Liver (tissue), 9 donors: ENCODE measurements around the gene PAPPA. TPM values are rescaled to one million over a fixed set of nuclear protein-coding genes. Genes with fewer than 3 reads are reported as not detected.

ENCODE experiments used
- DNase-seq: peaks from one replicate; pipeline ENCODE4 v3.0.0-alpha.2; 2017; ENCODE audit warnings: low spot score
- H3K27ac ChIP-seq, 2 donors: one replicate each; pipeline ENCODE4 v1.7.0; 2013; ENCODE audit warnings: inconsistent platforms in 2 of 2, low read length in 2 of 2, control low read depth in 1 of 2, low read depth in 1 of 2, mild to moderate bottlenecking in 1 of 2
- H3K27me3 ChIP-seq, 4 donors: one replicate each; pipeline versions ENCODE4 v1.6.1 to v1.7.0; 2013; ENCODE audit warnings: low read length in 3 of 4, inconsistent platforms in 1 of 4, mild to moderate bottlenecking in 1 of 4, moderate library complexity in 1 of 4; ENCODE audit not compliant: control insufficient read depth in 4 of 4, insufficient read depth in 4 of 4
- H3K36me3 ChIP-seq, 4 donors: one replicate each; pipeline versions ENCODE4 v1.6.1 to v1.7.0; 2013; ENCODE audit warnings: low read length in 3 of 4, mild to moderate bottlenecking in 3 of 4, low read depth in 1 of 4, moderate library complexity in 1 of 4; ENCODE audit not compliant: control insufficient read depth in 4 of 4, insufficient read depth in 3 of 4
- H3K4me1 ChIP-seq, 4 donors: one replicate each; pipeline versions ENCODE4 v1.6.1 to v1.7.0; 2013; ENCODE audit warnings: low read length in 3 of 4, mild to moderate bottlenecking in 3 of 4, moderate library complexity in 1 of 4; ENCODE audit not compliant: control insufficient read depth in 4 of 4, insufficient read depth in 4 of 4
- H3K4me3 ChIP-seq, 3 donors: one replicate each; pipeline versions ENCODE4 v1.6.1 to v1.7.0; 2013; ENCODE audit warnings: low read length in 3 of 3, control low read depth in 1 of 3, low read depth in 1 of 3, mild to moderate bottlenecking in 1 of 3
- H3K9ac ChIP-seq, 2 donors: one replicate each; pipeline ENCODE4 v1.7.0; 2013; ENCODE audit warnings: low read length in 2 of 2, mild to moderate bottlenecking in 2 of 2, moderate library complexity in 2 of 2, control low read depth in 1 of 2, low read depth in 1 of 2
- H3K9me3 ChIP-seq, 4 donors: one replicate each; pipeline versions ENCODE4 v1.6.1 to v1.7.0; 2013; ENCODE audit warnings: low read length in 3 of 4; ENCODE audit not compliant: control insufficient read depth in 4 of 4
- ATF3 ChIP-seq: IDR thresholded peaks from 2 replicates; pipeline ENCODE4 v1.6.1; 2016; ENCODE audit warnings: antibody characterized with exemption
- EGR1 ChIP-seq, 2 donors: IDR thresholded peaks; 2 replicates each; pipeline ENCODE4 v1.6.1; 2016 to 2018; ENCODE audit warnings: antibody characterized with exemption in 2 of 2, low read depth in 2 of 2
- FOXA1 ChIP-seq: IDR thresholded peaks from 2 replicates; pipeline ENCODE4 v1.6.1; 2016; ENCODE audit warnings: antibody characterized with exemption
- FOXA2 ChIP-seq: IDR thresholded peaks from 2 replicates; pipeline ENCODE4 v1.6.1; 2016; ENCODE audit warnings: antibody characterized with exemption
- GABPA ChIP-seq, 2 donors: IDR thresholded peaks in 1 of 2; conservative IDR thresholded peaks in 1 of 2; 2 replicates each; pipeline ENCODE4 v1.6.1; 2016; ENCODE audit warnings: antibody characterized with exemption in 2 of 2, mild to moderate bottlenecking in 1 of 2, moderate library complexity in 1 of 2
- HNF4G ChIP-seq: IDR thresholded peaks from 2 replicates; pipeline ENCODE4 v1.6.1; 2016; ENCODE audit warnings: antibody characterized with exemption
- JUND ChIP-seq, 2 donors: IDR thresholded peaks; 2 replicates each; pipeline ENCODE4 v1.6.1; 2016; ENCODE audit warnings: antibody characterized with exemption in 2 of 2
- NR2F2 ChIP-seq: IDR thresholded peaks from 2 replicates; pipeline ENCODE4 v1.6.1; 2016; ENCODE audit warnings: antibody characterized with exemption
- RAD21 ChIP-seq, 2 donors: IDR thresholded peaks; 2 replicates each; pipeline ENCODE4 v1.6.1; 2016; ENCODE audit warnings: antibody characterized with exemption in 2 of 2, mild to moderate bottlenecking in 2 of 2
- REST ChIP-seq: IDR thresholded peaks from 2 replicates; pipeline ENCODE4 v1.6.1; 2016; ENCODE audit warnings: antibody characterized with exemption, mild to moderate bottlenecking
- RXRA ChIP-seq, 2 donors: IDR thresholded peaks; 2 replicates each; pipeline ENCODE4 v1.6.1; 2017 to 2018; ENCODE audit warnings: antibody characterized with exemption in 2 of 2, mild to moderate bottlenecking in 1 of 2
- SP1 ChIP-seq: IDR thresholded peaks from 2 replicates; pipeline ENCODE4 v1.6.1; 2018; ENCODE audit warnings: antibody characterized with exemption, mild to moderate bottlenecking
- TAF1 ChIP-seq: conservative IDR thresholded peaks from 2 replicates; pipeline ENCODE4 v1.6.1; 2016; ENCODE audit warnings: antibody characterized with exemption, mild to moderate bottlenecking
- YY1 ChIP-seq: IDR thresholded peaks from 2 replicates; pipeline ENCODE4 v1.6.1; 2016; ENCODE audit warnings: antibody characterized with exemption, mild to moderate bottlenecking
- WGBS: extraction: QIAGEN DNeasy Blood & Tissue Kit; methylation state at CpG from one replicate; pipeline ENCODE4 v1.1.7; 2013; 5-methylcytosine and 5-hydroxymethylcytosine counted together
- polyA plus RNA-seq, 2 donors: library from polyadenylated mRNA; stranded (reverse) in 1 of 2; unstranded in 1 of 2; fragments of 200-250 nt in 1 of 2; fragments of >200 nt in 1 of 2; fragmentation: Nextera tagmentation in 1 of 2; extraction: Ambion mirVana in 1 of 2; gene quantifications; one replicate each; pipeline versions ENCODE4 v1.2.1 to v1.2.3, GENCODE V29; 2013 to 2015
- total RNA-seq, 2 donors: library from RNA; depleted of rRNA; stranded (reverse); fragments of >200 nt; gene quantifications; one replicate each; pipeline ENCODE4 v1.2.3, GENCODE V29; 2014
- TF ChIP-seq, protein P1 (sequence below): IDR thresholded peaks from 2 replicates; pipeline ENCODE4 v1.6.1; 2016; ENCODE audit warnings: antibody characterized with exemption
- donor health status: healthy.
- donor health status: healthy.
- donor health status: healthy.
- donor health status: healthy.
- donor health status: healthy.

Gene PAPPA
- total and polyA plus RNA-seq, 4 donors: 0.03 to 0.33 (median 0.20) TPM

DNA sequence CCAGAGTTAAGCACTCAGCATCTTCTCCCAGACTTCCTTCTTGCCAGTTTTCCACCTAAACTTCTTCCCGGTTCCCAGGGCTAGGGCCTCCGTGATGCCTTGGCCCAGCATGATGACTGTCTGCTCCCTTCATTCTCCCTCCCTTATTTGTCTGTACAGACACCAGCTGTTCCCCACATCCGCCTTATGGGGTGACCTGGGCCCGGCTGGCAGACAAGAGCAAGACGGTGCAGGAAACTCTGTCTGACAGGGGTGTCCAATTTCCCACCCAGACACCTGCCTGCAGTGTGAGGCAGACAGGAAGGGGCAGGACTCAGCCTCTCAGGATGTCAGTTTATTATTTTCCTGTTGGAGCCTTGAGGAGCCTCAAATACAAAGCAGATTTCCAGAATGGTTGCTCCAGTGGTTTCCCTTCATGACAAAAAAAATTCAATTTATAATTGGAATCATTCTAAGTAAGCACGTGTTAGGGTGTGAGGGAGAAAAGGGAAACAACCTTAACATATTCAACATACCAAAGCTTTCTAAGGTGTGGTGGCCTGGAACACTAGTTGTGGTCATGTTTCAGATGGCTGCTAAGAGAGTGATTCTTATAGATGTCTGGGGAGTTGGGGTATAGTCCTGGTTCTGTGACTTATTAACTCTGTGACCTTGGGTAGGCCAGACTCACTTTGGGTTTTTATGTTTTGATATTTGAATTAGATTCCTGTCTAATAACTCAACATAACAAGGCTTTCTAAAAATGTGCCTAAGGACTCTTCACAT is 234.5 kb downstream of the PAPPA start:
- DNase-seq: no peak
- Histone ChIP-seq H3K4me1 (no peaks in the 10 kb centered on the region), H3K9ac (no peak overlapping the region), H3K36me3 (no peaks in the 10 kb centered on the region), H3K27ac (no peak overlapping the region), H3K9me3 (no peaks in the 10 kb centered on the region), H3K27me3 (no peaks in the 10 kb centered on the region), H3K4me3 (no peak overlapping the region)
- no peak for TF ChIP-seq FOXA1
- TF ChIP-seq YY1: no peak
- TF ChIP-seq, protein P1, sequence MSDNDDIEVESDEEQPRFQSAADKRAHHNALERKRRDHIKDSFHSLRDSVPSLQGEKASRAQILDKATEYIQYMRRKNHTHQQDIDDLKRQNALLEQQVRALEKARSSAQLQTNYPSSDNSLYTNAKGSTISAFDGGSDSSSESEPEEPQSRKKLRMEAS: no peak
- no peak for TF ChIP-seq TAF1
- TF ChIP-seq RXRA (IDR thresholded peaks at IDR 0.05): no peak
- no peak for TF ChIP-seq ATF3
- TF ChIP-seq HNF4G: no peak
- no peak for TF ChIP-seq JUND (IDR thresholded peaks at IDR 0.05)
- TF ChIP-seq NR2F2: no peak
- WGBS: 80% methylated on average over 6 of the region's 6 CpGs

DNA sequence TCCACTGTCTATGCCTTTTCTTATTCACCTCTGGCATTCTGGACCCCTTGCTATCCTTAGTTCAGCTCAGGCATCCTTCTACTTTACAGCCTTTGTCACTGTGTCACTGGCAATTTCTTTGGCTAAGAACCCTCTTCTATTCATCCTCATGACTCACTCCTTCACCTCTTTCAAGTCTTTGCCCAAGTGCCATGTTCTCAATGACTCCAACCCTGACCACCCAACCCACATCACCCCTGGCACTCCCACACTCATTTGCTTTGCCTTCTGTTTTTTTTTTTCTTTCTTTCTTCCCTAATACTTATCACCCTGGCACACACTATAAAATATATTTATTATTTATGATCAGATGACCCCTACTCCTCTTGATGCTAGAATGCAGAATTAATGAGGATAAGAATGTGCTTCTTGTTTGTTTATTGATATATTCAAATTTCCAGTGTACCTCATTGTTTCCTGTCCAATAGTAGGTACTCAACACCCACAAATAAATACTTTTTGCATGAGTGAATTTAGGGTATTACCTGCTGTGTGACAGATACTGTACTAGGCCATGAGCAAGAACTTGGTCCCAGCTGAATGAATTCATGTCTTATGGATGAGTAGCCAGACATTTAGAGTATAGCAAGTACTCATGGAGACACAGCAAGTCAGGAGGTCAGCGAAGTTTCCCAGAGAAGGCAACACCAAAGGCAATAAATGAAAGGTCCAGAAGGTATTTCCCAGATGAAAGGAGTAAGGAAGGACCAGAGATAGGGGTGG is 236.1 kb downstream of the PAPPA start:
- no peak overlapping the region for H3K4me3 ChIP-seq
- no peaks in the 10 kb centered on the region for H3K27me3 ChIP-seq
- H3K27ac ChIP-seq: no peak overlapping the region
- no peaks in the 10 kb centered on the region for H3K36me3 ChIP-seq
- H3K4me1 ChIP-seq: no peaks in the 10 kb centered on the region
- 84% methylated on average over 1 of the region's 1 CpG for WGBS
- TF ChIP-seq SP1 (no peak), RAD21 (IDR thresholded peaks at IDR 0.05) (no peak), GABPA (IDR thresholded peaks at IDR 0.05 in 1 of 2, conservative IDR thresholded peaks at IDR 0.05 in 1 of 2) (no peak), EGR1 (IDR thresholded peaks at IDR 0.05; ENCODE audit: low read depth in 2 of 2) (no peak), JUND (IDR thresholded peaks at IDR 0.05) (no peak), RXRA (IDR thresholded peaks at IDR 0.05) (no peak), ATF3 (no peak), FOXA2 (no peak), REST (no peak), NR2F2 (no peak)
- TF ChIP-seq, protein P1: no peak
- H3K9me3 ChIP-seq: no peaks in the 10 kb centered on the region
- H3K9ac ChIP-seq: no peak overlapping the region
- DNase-seq: no peak
